ENCODE data around the gene SLC38A1.

SLC38A1 gene

DNA sequence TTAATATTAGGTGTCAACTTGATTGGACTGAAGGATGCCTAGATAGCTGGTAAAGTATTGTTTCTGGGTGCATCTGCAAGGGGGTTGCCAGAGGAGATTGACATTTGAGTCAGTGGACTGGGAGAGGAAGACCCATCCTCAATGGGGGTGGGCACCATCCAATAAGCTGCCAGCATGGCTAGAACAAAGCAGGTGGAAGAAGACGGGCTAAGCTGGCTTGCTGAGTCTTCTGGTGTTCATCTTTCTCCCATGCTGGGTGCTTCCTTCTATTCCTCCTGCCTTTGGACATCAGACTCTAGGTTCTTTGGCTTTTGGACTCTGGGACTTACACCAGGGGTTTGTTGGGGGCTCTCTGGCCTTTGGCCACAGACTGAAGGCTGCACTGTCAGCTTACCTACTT is 87.4 kb downstream of the SLC38A1 start:
- Histone ChIP-seq H3K4me3 (ENCODE audit: low read depth, low read length) (no peak overlapping the region), H3K27me3 (ENCODE audit: control insufficient read depth, insufficient read depth, low read length) (no peaks in the 10 kb centered on the region), H3K4me1 (ENCODE audit: control insufficient read depth, insufficient read depth, low read length) (0 out of 2 replicates have a peak, but pooled peaks cover 4% of the 10 kb centered on the region), H3K27ac (ENCODE audit: low read depth, low read length) (no peak overlapping the region), H3K36me3 (ENCODE audit: control insufficient read depth, insufficient read depth, low read length) (peaks cover 13% of the 10 kb centered on the region), H3K9ac (ENCODE audit: low read depth, low read length) (no peak overlapping the region), H3K9me3 (ENCODE audit: control insufficient read depth, insufficient read depth, low read length) (no peaks in the 10 kb centered on the region)

DNA sequence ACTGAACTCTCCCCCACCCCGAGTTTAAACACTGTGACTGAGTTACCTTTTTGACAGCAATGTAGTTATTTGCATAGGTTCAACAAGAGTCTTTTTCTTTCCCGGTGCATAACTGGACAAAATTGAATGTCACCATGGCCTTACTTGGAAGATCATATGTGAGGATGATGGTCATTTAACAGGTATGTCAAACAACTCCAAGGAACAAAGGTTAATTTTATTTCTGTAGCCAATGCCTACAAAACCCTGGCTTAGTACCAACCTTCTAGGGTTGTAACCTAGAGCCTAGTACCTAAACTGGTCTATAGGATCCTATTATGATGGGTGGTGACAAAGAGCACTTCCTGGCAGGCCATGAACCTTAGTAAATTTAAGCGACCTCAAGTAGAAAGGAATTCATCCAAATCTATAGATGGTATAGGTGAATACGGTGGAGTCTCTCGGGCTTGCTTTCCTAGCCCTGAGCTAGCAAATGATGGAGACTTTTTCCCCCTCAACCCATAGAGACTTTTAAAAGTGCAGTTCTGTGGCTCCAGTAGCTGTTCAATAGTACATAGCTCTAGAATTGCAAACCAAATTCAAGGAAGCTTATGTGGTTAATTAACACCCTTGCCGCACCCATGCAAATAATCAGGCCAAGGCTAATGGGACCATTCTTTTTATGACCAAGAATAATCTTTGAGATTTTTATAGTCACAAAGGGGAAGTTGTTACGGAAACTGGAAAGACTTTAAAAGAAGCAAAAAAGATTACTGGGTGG is 89.0 kb downstream of the SLC38A1 start:
- Histone ChIP-seq H3K27me3 (ENCODE audit: control insufficient read depth, insufficient read depth, low read length) (no peaks in the 10 kb centered on the region), H3K4me1 (ENCODE audit: control insufficient read depth, insufficient read depth, low read length) (0 out of 2 replicates have a peak, but pooled peaks cover 4% of the 10 kb centered on the region), H3K27ac (ENCODE audit: low read depth, low read length) (no peak overlapping the region), H3K36me3 (ENCODE audit: control insufficient read depth, insufficient read depth, low read length) (0 out of 2 replicates have a peak, but pooled peaks cover under 1% of the 10 kb centered on the region), H3K9ac (ENCODE audit: low read depth, low read length) (no peak overlapping the region), H3K4me3 (ENCODE audit: low read depth, low read length) (no peak overlapping the region), H3K9me3 (ENCODE audit: control insufficient read depth, insufficient read depth, low read length) (no peaks in the 10 kb centered on the region)

DNA sequence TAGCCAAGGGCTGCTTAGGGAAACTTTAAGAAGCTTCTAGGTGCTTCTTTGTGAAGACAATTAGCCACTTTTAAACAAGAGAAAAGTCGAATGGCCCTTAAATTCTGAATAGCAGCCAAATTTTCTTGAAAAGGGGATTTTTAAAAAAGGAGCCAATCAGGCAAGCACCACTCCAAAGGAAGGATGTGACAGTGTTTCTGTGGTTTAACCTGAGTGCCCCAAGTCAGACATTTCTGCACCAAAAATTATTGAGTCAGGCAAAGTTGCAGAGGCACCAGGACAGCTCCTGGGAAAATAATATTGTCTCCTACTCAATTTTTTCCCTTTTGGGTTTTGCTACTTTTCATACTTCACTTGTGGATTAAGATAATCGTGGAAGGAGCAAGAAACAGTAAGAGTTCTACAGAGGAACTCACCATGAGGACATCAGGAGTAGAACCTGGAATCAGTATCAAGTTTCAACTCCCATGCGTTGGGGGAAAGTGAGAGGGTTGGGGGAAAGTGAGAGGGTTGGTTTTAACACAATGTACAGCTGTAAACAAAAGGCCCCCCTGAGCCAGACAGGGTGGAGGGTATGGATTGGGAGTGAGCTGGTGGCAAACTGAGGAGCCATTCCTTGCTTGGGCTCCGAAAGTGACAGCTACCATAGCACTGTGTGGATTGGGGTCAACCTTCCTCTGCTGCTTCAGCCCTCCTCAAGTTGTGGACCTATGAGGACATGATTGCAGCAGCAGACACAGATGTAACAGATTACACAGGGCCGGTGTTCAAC is 90.8 kb downstream of the SLC38A1 start:
- Histone ChIP-seq H3K9me3 (ENCODE audit: control insufficient read depth, insufficient read depth, low read length) (no peaks in the 10 kb centered on the region), H3K27me3 (ENCODE audit: control insufficient read depth, insufficient read depth, low read length) (no peaks in the 10 kb centered on the region), H3K36me3 (ENCODE audit: control insufficient read depth, insufficient read depth, low read length) (no peaks in the 10 kb centered on the region), H3K27ac (ENCODE audit: low read depth, low read length) (no peak overlapping the region), H3K4me3 (ENCODE audit: low read depth, low read length) (no peak overlapping the region), H3K4me1 (ENCODE audit: control insufficient read depth, insufficient read depth, low read length) (no peaks in the 10 kb centered on the region), H3K9ac (ENCODE audit: low read depth, low read length) (no peak overlapping the region)

DNA sequence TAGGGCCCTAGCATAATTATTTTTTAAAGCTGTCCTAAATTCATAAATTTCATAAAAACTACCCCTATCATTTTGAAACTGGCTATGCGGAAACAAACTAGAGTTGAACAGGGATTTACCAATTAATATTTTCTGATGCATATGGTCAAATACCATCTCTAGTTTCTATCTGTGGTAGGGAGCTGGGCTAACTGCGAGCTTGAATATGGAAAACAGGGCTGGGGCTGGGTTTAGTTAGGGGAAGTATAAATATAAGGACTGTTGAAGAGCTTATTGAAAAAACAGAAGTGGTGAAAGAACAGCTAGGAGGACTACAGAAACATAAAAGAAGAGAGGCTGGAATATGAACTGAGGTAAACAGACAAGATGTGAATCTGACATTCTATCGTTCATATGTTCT is 91.8 kb downstream of the SLC38A1 start:
- Histone ChIP-seq H3K9ac (ENCODE audit: low read depth, low read length) (no peak overlapping the region), H3K36me3 (ENCODE audit: control insufficient read depth, insufficient read depth, low read length) (no peaks in the 10 kb centered on the region), H3K9me3 (ENCODE audit: control insufficient read depth, insufficient read depth, low read length) (no peaks in the 10 kb centered on the region), H3K27me3 (ENCODE audit: control insufficient read depth, insufficient read depth, low read length) (no peaks in the 10 kb centered on the region), H3K27ac (ENCODE audit: low read depth, low read length) (no peak overlapping the region), H3K4me1 (ENCODE audit: control insufficient read depth, insufficient read depth, low read length) (no peaks in the 10 kb centered on the region), H3K4me3 (ENCODE audit: low read depth, low read length) (no peak overlapping the region)

DNA sequence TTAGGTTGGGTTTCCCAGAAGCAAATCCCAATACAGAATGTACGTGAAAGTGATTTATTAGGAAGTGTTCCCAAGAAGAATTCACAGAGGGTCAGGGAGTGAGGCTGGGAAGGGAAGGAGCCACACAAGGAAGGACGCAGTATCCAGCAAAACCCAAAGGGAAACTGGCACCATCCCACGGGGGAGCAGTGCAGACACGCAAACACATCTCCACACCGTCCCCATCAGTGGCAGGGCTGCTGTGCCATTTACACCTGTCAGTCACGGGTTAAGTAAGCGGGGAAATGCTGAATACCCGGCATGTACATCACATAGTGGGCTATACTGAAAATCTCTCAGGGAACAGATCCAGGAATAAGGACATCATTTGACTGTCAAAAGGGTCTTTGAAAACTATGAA is 93.9 kb downstream of the SLC38A1 start:
- Histone ChIP-seq H3K4me3 (ENCODE audit: low read depth, low read length) (no peak overlapping the region), H3K4me1 (ENCODE audit: control insufficient read depth, insufficient read depth, low read length) (no peaks in the 10 kb centered on the region), H3K9me3 (ENCODE audit: control insufficient read depth, insufficient read depth, low read length) (no peaks in the 10 kb centered on the region), H3K36me3 (ENCODE audit: control insufficient read depth, insufficient read depth, low read length) (no peaks in the 10 kb centered on the region), H3K9ac (ENCODE audit: low read depth, low read length) (no peak overlapping the region), H3K27ac (ENCODE audit: low read depth, low read length) (no peak overlapping the region), H3K27me3 (ENCODE audit: control insufficient read depth, insufficient read depth, low read length) (no peaks in the 10 kb centered on the region)

DNA sequence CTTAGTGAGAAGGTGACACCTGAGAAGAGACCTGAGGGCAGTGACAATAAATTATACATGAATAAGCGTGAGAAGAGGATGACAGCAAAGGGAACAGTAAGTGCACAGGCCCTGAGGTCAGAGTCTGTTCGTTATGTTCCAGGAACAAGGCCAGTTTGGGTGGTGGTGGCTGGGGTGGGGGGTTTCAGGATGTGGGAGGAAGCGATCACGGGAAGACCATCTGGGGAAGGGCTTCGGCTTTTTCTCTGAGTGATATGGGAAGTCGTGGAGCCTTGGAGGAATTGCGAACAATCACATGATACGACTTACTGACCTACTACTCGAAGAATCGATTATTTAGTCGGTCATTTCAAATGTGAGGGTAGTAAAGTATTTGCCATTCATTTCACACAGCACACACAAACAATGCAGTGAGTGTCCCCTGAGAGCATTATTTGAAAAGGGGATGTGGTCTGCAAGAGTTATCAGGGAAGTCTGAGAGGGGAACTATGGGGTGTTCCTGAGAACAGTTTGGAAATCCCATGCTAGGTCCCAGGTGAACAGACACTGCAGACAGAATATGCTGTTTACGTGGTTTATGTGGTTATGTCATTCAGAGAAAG is 94.7 kb downstream of the SLC38A1 start:
- no peak overlapping the region for H3K27ac ChIP-seq (ENCODE audit: low read depth, low read length)

DNA sequence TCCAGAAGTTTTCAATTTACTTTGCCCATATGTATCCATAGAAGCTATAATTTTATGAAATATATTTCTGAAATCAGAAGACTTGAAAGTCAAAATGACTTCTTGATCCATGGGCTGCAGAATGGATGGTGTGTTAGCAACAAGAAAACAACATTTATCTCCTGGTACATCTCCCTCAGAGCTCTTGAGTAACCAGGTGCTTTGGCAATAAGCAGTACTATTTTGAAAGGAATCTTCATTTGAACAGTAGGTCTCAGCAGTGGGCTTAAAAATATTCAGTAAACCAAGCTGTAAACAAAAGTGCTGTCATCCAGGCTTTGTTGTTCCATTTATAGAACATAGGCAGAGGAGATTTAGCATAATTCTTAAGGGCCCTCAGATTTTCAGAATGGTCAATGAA is 100.4 kb downstream of the SLC38A1 start:
- H3K27ac ChIP-seq (ENCODE audit: low read depth, low read length), result no peak overlapping the region
- H3K36me3 ChIP-seq (ENCODE audit: control insufficient read depth, insufficient read depth, low read length), result no peaks in the 10 kb centered on the region
- no peaks in the 10 kb centered on the region for H3K4me1 ChIP-seq (ENCODE audit: control insufficient read depth, insufficient read depth, low read length)
- no peaks in the 10 kb centered on the region for H3K27me3 ChIP-seq (ENCODE audit: control insufficient read depth, insufficient read depth, low read length)
- H3K9me3 ChIP-seq (ENCODE audit: control insufficient read depth, insufficient read depth, low read length), result no peaks in the 10 kb centered on the region
- H3K9ac ChIP-seq (ENCODE audit: low read depth, low read length), result no peak overlapping the region
- H3K4me3 ChIP-seq (ENCODE audit: low read depth, low read length), result no peak overlapping the region

More for the DNA sequence above, 94.7 kb downstream of the SLC38A1 start:
- Histone ChIP-seq H3K27me3 (ENCODE audit: control insufficient read depth, insufficient read depth, low read length) (no peaks in the 10 kb centered on the region), H3K9ac (ENCODE audit: low read depth, low read length) (no peak overlapping the region), H3K9me3 (ENCODE audit: control insufficient read depth, insufficient read depth, low read length) (no peaks in the 10 kb centered on the region), H3K4me1 (ENCODE audit: control insufficient read depth, insufficient read depth, low read length) (no peaks in the 10 kb centered on the region), H3K4me3 (ENCODE audit: low read depth, low read length) (no peak overlapping the region), H3K36me3 (ENCODE audit: control insufficient read depth, insufficient read depth, low read length) (no peaks in the 10 kb centered on the region)

DNA sequence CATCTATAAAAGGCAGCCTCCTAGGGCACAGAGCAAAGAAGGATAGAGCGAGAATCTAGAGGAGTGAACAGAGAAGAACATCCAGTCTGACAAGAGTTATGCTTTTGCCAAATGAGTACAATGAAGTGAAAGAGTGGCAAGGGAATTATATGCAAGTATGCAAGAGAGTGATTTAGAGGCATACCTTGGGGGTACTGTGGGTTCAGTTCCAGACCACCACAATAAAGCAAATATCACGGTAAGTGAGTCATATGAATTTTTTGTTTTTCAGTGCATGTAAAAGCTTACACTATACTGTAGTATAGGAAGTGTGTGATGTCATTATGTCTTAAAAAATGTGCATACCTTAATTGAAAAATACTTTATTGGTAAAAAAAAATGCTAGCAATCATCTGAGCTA is 101.4 kb downstream of the SLC38A1 start:
- Histone ChIP-seq H3K27me3 (ENCODE audit: control insufficient read depth, insufficient read depth, low read length) (no peaks in the 10 kb centered on the region), H3K27ac (ENCODE audit: low read depth, low read length) (no peak overlapping the region)

DNA sequence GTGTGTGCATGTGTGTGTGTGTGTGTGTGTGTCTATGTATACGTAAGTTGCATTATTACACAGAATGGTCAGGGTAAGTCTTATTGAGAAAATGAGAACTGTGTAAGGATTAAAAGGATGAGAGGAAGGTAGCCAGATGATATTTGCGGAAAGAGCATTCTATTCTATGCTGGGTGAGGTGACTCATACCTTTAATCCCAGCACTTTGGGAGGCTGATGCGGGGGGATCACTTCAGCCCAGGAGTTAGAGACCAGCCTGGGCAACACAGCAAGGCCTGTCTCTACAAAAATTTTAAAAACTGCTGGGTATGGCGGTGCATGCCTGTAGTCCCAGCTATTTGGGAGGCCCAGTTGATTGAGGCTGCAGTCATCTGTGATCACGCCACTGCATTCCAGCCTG is 103.7 kb downstream of the SLC38A1 start:
- Histone ChIP-seq H3K27ac (ENCODE audit: low read depth, low read length) (no peak overlapping the region), H3K9ac (ENCODE audit: low read depth, low read length) (no peak overlapping the region), H3K27me3 (ENCODE audit: control insufficient read depth, insufficient read depth, low read length) (no peaks in the 10 kb centered on the region), H3K36me3 (ENCODE audit: control insufficient read depth, insufficient read depth, low read length) (no peaks in the 10 kb centered on the region), H3K4me3 (ENCODE audit: low read depth, low read length) (no peak overlapping the region), H3K9me3 (ENCODE audit: control insufficient read depth, insufficient read depth, low read length) (no peaks in the 10 kb centered on the region), H3K4me1 (ENCODE audit: control insufficient read depth, insufficient read depth, low read length) (no peaks in the 10 kb centered on the region)

More for the DNA sequence above, 101.4 kb downstream of the SLC38A1 start:
- no peaks in the 10 kb centered on the region for H3K4me1 ChIP-seq (ENCODE audit: control insufficient read depth, insufficient read depth, low read length)
- no peak overlapping the region for H3K9ac ChIP-seq (ENCODE audit: low read depth, low read length)
- H3K36me3 ChIP-seq (ENCODE audit: control insufficient read depth, insufficient read depth, low read length), result no peaks in the 10 kb centered on the region
- no peak overlapping the region for H3K4me3 ChIP-seq (ENCODE audit: low read depth, low read length)
- no peaks in the 10 kb centered on the region for H3K9me3 ChIP-seq (ENCODE audit: control insufficient read depth, insufficient read depth, low read length)

DNA sequence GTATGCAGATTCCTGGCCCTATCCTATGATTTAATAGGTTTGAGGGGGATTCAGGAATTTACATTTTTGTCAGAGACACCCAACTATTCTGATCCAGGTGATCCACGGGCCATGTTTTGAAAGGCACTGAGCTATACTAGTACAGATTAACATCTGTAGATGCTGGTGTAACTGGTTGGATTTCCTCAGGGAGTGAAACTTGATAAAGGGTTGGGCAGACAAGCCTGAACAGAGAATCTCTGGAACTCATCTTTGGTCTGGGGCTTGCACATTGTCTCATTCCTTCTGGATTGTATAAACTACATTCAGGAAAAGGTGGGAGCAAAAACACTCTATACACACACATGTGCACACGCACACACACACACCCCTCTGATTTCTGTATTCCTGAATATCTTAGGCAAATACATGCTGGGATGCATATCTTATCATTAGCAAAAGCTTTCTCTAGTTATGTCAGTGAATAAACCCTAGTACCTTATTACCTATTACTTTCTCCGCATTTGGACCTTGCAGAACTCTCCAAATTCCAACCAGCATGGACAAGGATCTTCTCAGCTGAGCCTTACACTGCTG is 104.6 kb downstream of the SLC38A1 start:
- Histone ChIP-seq H3K9me3 (ENCODE audit: control insufficient read depth, insufficient read depth, low read length) (no peaks in the 10 kb centered on the region), H3K27ac (ENCODE audit: low read depth, low read length) (no peak overlapping the region), H3K36me3 (ENCODE audit: control insufficient read depth, insufficient read depth, low read length) (no peaks in the 10 kb centered on the region), H3K4me1 (ENCODE audit: control insufficient read depth, insufficient read depth, low read length) (no peaks in the 10 kb centered on the region), H3K9ac (ENCODE audit: low read depth, low read length) (no peak overlapping the region), H3K4me3 (ENCODE audit: low read depth, low read length) (no peak overlapping the region), H3K27me3 (ENCODE audit: control insufficient read depth, insufficient read depth, low read length) (no peaks in the 10 kb centered on the region)
